GM19467 (cell line): Measurements from ENCODE around the gene ASIC5.
"Not testable (repeated sequence)": the region's sequence is repeated elsewhere in the genome, so short reads cannot be mapped to it uniquely, and the experiment has no call there.

Experiments
- ATAC-seq: cut with Tn5 transposase; IDR thresholded peaks from one replicate; pipeline ENCODE4 v1.9.1; 2021; ENCODE audit warnings: mild to moderate bottlenecking, moderate library complexity; ENCODE audit not compliant: unreplicated experiment

ASIC5 gene

DNA sequence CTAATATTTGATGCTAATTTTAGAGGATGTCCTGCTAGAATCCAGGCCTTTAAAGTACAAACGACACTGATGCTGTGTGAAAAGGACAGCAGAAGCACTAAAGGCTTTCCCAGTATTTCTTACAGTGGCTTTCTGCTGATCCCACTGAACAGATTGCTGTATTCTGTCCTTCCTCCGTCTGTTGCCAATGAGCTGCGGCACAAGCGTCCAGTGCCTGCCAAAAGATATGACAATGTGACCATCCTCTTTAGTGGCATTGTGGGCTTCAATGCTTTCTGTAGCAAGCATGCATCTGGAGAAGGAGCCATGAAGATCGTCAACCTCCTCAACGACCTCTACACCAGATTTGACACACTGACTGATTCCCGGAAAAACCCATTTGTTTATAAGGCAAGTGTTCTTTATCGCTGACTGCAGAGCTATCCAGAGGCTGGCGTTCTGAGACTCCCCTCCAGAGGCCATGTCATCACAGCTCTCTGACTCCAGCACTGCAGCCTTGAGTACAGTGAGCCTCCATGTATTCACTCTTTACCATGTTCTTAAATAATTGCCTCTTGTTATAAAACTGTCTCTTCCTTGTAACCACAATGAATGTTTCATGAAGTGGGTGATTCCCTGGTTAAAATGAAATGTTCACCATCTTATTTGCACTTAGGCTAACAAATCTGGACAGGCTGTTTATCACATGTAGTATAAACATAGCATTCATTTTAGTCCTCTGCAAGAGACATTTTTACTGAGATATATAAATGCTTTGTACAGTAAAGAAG is 63.7 kb downstream of the ASIC5 start:
- no peak for ATAC-seq

GRCh38 chr4:155800685-155801343 is 65.3 kb downstream of the ASIC5 start:
- no peak for ATAC-seq

DNA sequence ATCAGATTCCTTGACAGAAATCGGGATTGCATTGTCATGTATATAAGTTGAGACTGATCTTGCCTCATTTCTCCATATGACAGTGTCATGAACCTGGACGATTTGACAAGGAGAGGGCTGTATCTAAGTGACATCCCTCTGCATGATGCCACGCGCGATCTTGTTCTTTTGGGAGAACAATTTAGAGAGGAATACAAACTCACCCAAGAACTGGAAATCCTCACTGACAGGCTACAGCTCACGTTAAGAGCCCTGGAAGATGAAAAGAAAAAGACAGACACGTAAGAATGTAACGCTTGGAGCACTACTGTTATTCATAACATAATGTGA is 66.3 kb downstream of the ASIC5 start:
- ATAC-seq: no peak

DNA sequence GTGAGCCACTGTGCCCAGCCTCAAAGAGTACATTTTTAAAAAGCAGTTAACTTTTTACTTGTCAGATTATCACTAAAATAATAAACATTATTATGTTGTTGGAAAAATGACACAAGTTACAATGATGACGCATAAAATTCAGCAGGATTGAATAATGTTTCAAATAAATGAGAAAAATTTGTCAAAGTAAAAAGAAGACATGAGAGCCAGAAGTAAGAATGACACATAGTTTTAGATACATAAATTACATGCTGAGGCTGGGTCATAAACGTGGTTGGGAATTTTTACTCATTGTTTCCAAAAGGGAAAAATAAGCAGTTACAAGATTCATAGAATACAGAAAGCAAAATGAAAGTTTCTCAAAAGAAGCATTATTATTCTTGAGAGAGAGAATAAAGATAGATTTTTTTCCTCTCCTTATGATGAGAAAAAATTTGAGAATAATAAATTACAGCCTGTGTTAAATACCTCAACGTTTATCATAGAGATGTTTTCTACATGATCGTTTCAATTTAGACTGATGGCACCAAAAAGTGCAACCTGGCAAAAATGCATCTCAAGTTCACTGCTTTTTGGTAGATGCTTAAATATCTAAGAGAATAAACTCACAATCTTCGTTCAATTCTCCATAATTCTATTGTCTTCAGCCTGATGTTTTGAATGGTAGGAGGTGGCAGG is 66.8 kb downstream of the ASIC5 start:
- no peak for ATAC-seq

- ATAC-seq: not testable (repeated sequence)
Observed at GRCh38 chr4:155797581-155797980, 68.5 kb downstream of the ASIC5 start.

- no peak for ATAC-seq
Observed at GRCh38 chr4:155795991-155796390, 70.1 kb downstream of the ASIC5 start.

DNA sequence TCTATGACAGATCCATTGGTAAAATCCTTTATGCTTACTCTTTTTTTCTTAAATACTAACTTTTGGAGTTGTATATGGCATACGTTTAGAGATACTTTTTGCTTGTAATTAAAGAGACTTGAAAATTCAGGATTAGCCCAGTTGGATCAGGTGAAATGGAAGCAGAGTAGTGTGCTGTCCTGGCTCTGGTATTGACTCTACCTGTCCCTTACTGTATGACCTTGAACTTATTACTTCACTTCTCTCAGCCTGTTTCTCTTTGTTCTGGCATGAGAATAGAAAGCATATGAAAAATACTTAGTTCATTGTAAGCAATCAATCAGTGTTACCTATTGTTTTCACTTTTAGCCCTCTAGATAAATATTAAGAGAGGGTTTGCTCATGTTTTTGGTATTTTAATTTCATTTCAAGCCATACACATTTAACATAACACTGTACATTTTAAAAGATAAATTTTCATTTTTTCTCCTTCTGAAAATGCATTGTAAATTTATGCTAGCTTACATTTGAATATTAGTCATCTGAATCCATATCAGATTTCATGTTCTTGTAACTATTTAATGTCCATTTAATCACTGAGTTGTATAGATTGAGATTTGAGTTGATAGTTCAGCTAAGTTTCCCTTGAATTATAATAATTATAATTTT is 71.4 kb downstream of the ASIC5 start:
- ATAC-seq: no peak

DNA sequence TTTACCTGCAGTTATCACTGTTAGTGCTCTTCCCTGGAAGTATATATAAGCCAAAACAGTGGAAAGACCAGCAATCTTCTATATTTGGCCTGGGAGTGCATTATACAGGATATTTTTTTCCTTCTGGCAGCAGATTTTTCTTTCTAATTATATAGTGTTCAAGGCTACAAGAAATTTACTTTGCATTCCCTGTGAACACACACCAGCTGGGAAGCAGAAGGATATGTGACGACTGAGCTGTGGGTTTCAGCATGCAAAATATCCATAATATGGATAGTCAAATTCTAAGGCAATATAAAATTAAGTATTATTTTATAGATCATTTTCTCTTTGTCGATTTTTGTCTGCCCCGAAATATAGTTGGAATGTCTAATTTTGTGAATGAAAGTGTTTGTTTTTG is 76.1 kb downstream of the ASIC5 start:
- ATAC-seq: no peak

DNA sequence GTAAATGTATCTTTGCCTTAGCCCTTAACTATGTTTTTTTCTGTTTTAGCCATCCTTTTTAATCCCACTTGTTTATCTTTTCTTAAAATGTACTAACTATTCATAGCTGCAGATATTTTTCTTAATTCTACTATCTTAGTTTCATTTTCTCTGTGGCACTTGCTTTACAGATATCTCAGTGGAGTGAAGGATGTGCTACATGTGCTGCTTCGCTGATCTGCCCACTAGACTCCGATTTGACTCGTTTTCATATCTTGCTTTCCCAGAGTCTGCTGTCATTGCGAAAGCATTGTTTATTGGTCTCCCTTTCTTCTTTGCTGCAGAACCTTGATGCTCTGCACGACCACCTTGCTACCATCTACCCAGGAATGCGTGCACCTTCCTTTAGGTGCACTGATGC is 76.7 kb downstream of the ASIC5 start:
- ATAC-seq: no peak

DNA sequence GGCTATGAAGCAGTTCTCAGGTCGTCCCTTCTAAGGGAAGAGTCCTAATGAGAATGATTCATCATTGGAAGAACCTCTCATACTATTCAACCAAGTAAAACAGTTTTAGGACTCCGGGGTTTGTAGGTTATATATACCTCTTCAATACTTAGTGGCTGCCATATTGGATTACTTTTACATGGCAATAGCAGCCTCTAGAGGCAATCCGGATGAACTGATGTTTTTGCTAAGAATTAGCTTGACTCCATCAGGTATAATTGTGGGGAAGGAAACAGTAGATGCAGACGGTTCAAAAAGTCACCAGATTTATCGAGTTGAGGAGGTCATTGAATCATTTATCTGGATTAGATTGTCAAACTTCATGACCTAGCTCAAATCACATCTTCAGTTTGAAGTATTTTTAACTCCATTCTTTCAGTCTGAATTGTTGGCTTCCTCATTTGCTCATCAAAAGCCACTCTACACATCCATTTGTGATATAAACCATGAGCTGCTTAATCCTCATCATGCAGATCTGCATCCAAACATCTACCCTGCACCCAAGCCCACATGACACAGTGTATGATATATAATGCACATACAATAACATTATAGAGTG is 78.9 kb downstream of the ASIC5 start:
- peak; percentile 98 for ATAC-seq

- ATAC-seq: no peak
Observed at GRCh38 chr4:155785828-155786227, 80.2 kb downstream of the ASIC5 start.

GRCh38 chr4:155784637-155785036 is 81.4 kb downstream of the ASIC5 start:
- no peak for ATAC-seq

DNA sequence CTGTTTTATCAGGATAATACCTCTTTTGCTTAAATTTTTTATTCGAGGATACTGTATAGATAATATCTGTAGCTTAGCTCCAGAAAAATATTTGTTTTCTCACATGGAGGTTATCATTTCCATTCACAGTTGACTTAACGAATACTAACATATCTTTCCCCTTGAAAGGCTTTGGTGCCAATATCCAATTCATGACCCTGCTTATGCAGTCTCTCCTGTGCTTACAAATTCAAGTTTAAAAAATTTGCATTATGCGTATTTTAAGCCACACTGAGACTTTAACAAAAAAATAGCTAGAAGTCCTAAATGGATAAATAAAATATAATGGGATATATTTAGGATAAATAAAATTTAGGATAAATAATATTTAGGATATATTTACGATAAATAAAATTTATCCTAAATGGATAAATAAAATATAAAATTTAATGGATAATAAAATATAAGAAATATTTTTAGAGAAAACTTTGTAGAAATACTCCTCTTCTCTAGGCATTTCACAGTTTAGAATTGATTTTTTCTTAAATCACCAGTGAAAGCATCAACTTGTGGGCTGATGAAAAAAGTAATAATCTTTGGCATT is 84.7 kb downstream of the ASIC5 start:
- no peak for ATAC-seq

DNA sequence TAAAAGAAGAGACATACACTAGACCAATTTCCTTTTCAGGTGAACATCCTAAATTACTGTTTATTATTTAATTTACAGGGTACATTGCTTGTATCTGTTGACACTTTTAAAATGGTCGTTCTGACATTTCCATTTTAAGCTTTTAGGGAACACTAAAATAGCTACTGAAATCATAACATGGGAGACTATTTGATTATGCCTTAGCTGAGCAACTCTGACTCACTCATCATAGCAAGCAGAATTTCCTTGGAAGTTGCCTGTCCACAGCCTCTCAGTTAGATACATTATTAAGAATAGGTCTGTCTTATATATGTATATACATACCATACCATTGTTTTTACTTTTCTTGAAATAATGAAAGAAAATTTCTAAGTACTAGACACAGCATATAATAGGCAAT is 85.3 kb downstream of the ASIC5 start:
- ATAC-seq: no peak
